Left lung (tissue), 10 donors: ENCODE measurements around the gene ACRBP. TPM values are rescaled to one million over a fixed set of nuclear protein-coding genes. Genes with fewer than 3 reads are reported as not detected.
A peak's percentile ranks its signal among the peaks of the same experiment; 100 is the strongest.
"Not testable (repeated sequence)": the region's sequence is repeated elsewhere in the genome, so short reads cannot be mapped to it uniquely, and the experiment has no call there.

Experiments used
- ATAC-seq: fragments of 200-7000 bp; cut with Tn5 transposase; one replicate; pipeline ENCODE4 v1.9.1; 2020; ENCODE audit warnings: moderate library complexity
- DNase-seq, 4 donors: peaks; one replicate each; pipeline ENCODE4 v3.0.0-alpha.2; 2013 to 2020
- H3K27ac ChIP-seq, 2 donors: fragments of 200-600 bp; sonication (generic) in 1 of 2; one replicate each; pipeline versions ENCODE4 v1.5.0 to v1.8.0; 2020 to 2021
- H3K27me3 ChIP-seq, 2 donors: fragments of 200-600 bp; sonication (generic) in 1 of 2; one replicate each; pipeline versions ENCODE4 v1.5.0 to v1.8.0; 2020 to 2021
- H3K36me3 ChIP-seq, 2 donors: fragments of 200-600 bp; sonication (generic) in 1 of 2; one replicate each; pipeline versions ENCODE4 v1.5.0 to v1.8.0; 2020 to 2021
- H3K4me1 ChIP-seq, 2 donors: fragments of 200-600 bp; one replicate each; pipeline ENCODE4 v1.8.0; 2021
- H3K4me3 ChIP-seq, 2 donors: fragments of 200-600 bp; sonication (generic) in 1 of 2; one replicate each; pipeline versions ENCODE4 v1.5.0 to v1.8.0; 2020 to 2021; ENCODE audit warnings: mild to moderate bottlenecking in 1 of 2
- H3K9me3 ChIP-seq, 2 donors: fragments of 200-600 bp; sonication (generic) in 1 of 2; one replicate each; pipeline versions ENCODE4 v1.5.0 to v1.8.0; 2020 to 2021
- intact Hi-C, 2 donors: fragments of 100-400 bp; cut with DNase I; formaldehyde crosslinking; loops; one replicate each; pipeline versions ENCODE4 v1.11.2 to v1.14.2; 2022
- polyA plus RNA-seq, 6 donors: library from polyadenylated mRNA; unstranded; fragments of 120-200 nt; gene quantifications; one replicate each; pipeline ENCODE4 v1.2.1, GENCODE V29; 2013; ENCODE audit not compliant: insufficient read length in 6 of 6
- total RNA-seq, 2 donors: library from RNA; stranded (reverse); fragmentation: NEBNext Ultra II Directional; extraction: Animal tissue kit (Norgen Biotek cat#: 25700); gene quantifications; one replicate each; pipeline ENCODE4 v1.2.1, GENCODE V29; 2021
- TF ChIP-seq, protein P1 (sequence below), 2 donors: fragments of 200-600 bp; sonication (generic) in 1 of 2; IDR thresholded peaks; one replicate each; pipeline versions ENCODE4 v1.5.0 to v1.8.0; 2021; ENCODE audit warnings: antibody characterized with exemption in 2 of 2
- donor health status: DM: no; HTN: yes; CAD: no.
- donor health status: DM: no; HTN: no; CAD: no.

The ACRBP gene
- total and polyA plus RNA-seq, 8 donors = 4.9 to 8.2 (median 6.4) TPM

DNA sequence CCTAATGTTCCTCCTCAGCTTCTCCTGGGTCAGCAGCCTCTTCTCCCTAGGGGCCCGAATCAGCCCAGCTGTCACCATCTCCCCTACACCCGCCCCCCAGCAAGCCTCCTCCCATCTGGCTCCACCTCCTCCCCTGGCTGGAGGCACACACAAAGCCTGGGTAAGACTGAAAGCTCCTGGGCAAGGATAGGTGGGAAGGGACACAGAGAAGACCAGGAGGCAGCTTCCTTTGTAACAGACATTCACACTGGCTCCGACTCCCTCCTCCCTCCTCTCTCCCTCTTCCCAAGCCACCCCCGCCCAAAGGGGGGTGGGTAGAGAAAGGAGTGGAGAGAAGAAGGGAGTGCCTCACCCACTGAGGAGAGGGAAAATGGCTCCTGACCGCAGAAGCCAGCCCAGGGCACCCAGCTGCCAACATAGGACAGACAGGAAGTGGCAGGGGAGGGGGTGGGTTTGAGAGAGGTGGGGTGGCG, 44.1 kb downstream of the ACRBP start:
- Histone ChIP-seq H3K27ac (peak overlapping the region; percentile 44 to 48), H3K9me3 (no peaks in the 10 kb centered on the region), H3K36me3 (peaks cover 0 to 48% of the 10 kb centered on the region in 2 donors), H3K4me3 (peak overlapping the region in 1 of 2 donors; percentile 88), H3K4me1 (peaks cover 34 to 43% of the 10 kb centered on the region in 2 donors), H3K27me3 (no peaks in the 10 kb centered on the region)
- ATAC-seq (no peak), DNase-seq (peak in 1 of 4 donors; percentile 38)
- intact Hi-C loops = no loop called here
- TF ChIP-seq, protein P1, sequence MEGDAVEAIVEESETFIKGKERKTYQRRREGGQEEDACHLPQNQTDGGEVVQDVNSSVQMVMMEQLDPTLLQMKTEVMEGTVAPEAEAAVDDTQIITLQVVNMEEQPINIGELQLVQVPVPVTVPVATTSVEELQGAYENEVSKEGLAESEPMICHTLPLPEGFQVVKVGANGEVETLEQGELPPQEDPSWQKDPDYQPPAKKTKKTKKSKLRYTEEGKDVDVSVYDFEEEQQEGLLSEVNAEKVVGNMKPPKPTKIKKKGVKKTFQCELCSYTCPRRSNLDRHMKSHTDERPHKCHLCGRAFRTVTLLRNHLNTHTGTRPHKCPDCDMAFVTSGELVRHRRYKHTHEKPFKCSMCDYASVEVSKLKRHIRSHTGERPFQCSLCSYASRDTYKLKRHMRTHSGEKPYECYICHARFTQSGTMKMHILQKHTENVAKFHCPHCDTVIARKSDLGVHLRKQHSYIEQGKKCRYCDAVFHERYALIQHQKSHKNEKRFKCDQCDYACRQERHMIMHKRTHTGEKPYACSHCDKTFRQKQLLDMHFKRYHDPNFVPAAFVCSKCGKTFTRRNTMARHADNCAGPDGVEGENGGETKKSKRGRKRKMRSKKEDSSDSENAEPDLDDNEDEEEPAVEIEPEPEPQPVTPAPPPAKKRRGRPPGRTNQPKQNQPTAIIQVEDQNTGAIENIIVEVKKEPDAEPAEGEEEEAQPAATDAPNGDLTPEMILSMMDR (IDR thresholded peaks at IDR 0.05) = no peak

DNA sequence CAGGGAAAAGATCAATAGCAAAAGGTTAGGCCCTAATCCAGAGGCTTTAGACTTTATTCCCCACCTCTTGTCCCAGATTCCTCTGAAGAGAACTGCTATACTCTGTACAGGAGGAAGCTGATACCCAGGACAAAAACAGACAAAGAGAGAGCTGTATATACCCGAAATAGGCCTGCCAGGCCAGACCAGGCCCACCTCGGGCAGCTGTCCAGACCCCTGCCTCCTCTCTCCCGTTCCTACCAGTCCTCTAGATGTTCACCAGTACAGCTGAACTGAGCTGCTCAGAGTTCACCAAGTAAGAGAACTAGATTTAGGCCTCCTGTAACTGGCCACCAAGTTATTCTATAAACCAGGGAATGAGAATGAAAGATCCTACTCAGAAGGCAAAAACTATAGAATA, 44.7 kb downstream of the ACRBP start:
- H3K36me3 ChIP-seq = peaks cover 0 to 54% of the 10 kb centered on the region in 2 donors
- intact Hi-C loops = no loop called here
- no peaks in the 10 kb centered on the region for H3K27me3 ChIP-seq
- H3K9me3 ChIP-seq = no peaks in the 10 kb centered on the region
- H3K4me1 ChIP-seq = peaks cover 34 to 43% of the 10 kb centered on the region in 2 donors
- peak overlapping the region in 1 of 2 donors; percentile 48 for H3K27ac ChIP-seq
- H3K4me3 ChIP-seq = no peak overlapping the region
- TF ChIP-seq, protein P1 (IDR thresholded peaks at IDR 0.05) = no peak
- DNase-seq = no peak
- ATAC-seq = no peak

DNA sequence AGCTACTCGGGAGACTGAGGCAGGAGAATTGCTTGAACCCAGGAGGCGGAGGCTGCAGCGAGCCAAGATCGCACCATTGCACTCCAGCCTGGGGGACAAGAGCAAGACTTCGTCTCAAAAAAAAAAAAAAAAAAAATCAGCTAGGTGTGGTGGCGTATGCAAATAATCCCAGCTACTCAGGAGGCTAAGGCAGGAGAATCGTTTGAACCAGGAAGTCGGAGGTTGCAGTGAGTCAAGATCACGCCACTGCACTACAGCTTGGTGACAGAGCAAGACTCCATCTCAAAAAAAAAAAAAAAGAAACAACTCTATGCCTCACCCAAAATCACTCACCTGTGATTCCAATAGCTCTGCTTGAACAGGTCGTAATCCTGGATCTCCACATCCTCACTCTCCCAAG, 51.6 kb downstream of the ACRBP start:
- H3K27ac ChIP-seq, H3K9me3 ChIP-seq, H3K4me1 ChIP-seq, DNase-seq, intact Hi-C loops, ATAC-seq, H3K4me3 ChIP-seq, H3K27me3 ChIP-seq: not testable (repeated sequence)
- H3K36me3 ChIP-seq = peaks cover 8 to 100% of the 10 kb centered on the region in 2 donors

DNA sequence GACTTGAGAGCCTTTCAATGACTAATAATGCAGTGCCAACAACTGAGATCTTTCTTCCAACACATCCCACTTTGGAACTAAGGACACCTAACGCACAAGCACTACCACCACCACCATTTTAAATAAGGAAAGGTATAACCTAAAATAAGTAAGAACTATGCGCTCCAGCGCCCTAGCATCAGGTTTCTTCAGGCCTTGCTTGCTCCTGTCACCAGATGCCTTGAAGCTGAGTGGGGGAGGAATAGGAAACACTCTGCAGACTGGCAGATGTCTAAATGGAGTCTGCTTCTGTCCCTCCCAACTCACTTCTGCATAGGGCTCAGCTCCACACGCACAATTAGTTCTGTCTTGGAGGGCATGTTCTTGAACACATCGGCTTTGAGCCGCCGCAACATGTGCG, 55.1 kb downstream of the ACRBP start:
- H3K4me1 ChIP-seq = no peaks in the 10 kb centered on the region
- H3K9me3 ChIP-seq = no peaks in the 10 kb centered on the region
- ATAC-seq = no peak
- H3K4me3 ChIP-seq = no peak overlapping the region
- peaks cover 13 to 100% of the 10 kb centered on the region in 2 donors for H3K36me3 ChIP-seq
- H3K27ac ChIP-seq = no peak overlapping the region
- intact Hi-C loops = no loop called here
- DNase-seq = no peak
- TF ChIP-seq, protein P1 (IDR thresholded peaks at IDR 0.05) = no peak
- H3K27me3 ChIP-seq = no peaks in the 10 kb centered on the region

Other genes starting within 250 kb of the ACRBP start
- gene CD27, start 202.5 kb downstream of the ACRBP start, total RNA-seq = 1 to 10 TPM; 1.4 to 1.6 TPM
- 1 to 10 TPM; 1.2 to 3.2 (median 2.3) TPM for gene CD27, start 202.5 kb downstream of the ACRBP start, polyA plus RNA-seq
- 10 to 100 TPM; 18.2 to 33.8 TPM for gene TAPBPL, start 195.4 kb downstream of the ACRBP start, total RNA-seq
- 10 to 100 TPM; 18.0 to 26.1 (median 19.0) TPM for gene TAPBPL, start 195.4 kb downstream of the ACRBP start, polyA plus RNA-seq
- gene VAMP1, start 176.8 kb downstream of the ACRBP start, total RNA-seq = 1 to 10 TPM; 6.3 to 9.4 TPM
- gene VAMP1, start 176.8 kb downstream of the ACRBP start, polyA plus RNA-seq = 10 to 100 TPM; 16.2 to 21.6 (median 18.5) TPM
- gene MRPL51, start 154.2 kb downstream of the ACRBP start, total RNA-seq = 100 to 1,000 TPM; 135 to 141 TPM
- 100 to 1,000 TPM; 129 to 170 (median 142) TPM for gene MRPL51, start 154.2 kb downstream of the ACRBP start, polyA plus RNA-seq
- 10 to 100 TPM; 23.1 to 29.4 TPM for gene NCAPD2, start 153.3 kb downstream of the ACRBP start, total RNA-seq
- gene NCAPD2, start 153.3 kb downstream of the ACRBP start, polyA plus RNA-seq = 10 to 100 TPM; 55.7 to 95.4 (median 58.5) TPM
- 1,000 to 10,000 TPM; 1,126 to 2,070 TPM for gene GAPDH, start 112.9 kb downstream of the ACRBP start, total RNA-seq
- gene GAPDH, start 112.9 kb downstream of the ACRBP start, polyA plus RNA-seq = 1,000 to 10,000 TPM; 1,473 to 1,774 (median 1,660) TPM
- 10 to 100 TPM; 15.2 to 27.9 TPM for gene IFFO1, start 91.4 kb downstream of the ACRBP start, total RNA-seq
- 10 to 100 TPM; 14.5 to 24.7 (median 18.6) TPM for gene IFFO1, start 91.4 kb downstream of the ACRBP start, polyA plus RNA-seq
- 10 to 100 TPM; 23.4 to 48.1 TPM for gene NOP2, start 79.1 kb downstream of the ACRBP start, total RNA-seq
- 10 to 100 TPM; 20.6 to 39.2 (median 27.2) TPM for gene NOP2, start 79.1 kb downstream of the ACRBP start, polyA plus RNA-seq
- 100 to 1,000 TPM; 159 to 171 TPM for gene CHD4, start 40.1 kb downstream of the ACRBP start, total RNA-seq
- gene CHD4, start 40.1 kb downstream of the ACRBP start, polyA plus RNA-seq = 100 to 1,000 TPM; 200 to 252 (median 234) TPM
- gene LPAR5, start 11.5 kb downstream of the ACRBP start, total RNA-seq = 1 to 10 TPM; 1.5 to 2.0 TPM
- gene LPAR5, start 11.5 kb downstream of the ACRBP start, polyA plus RNA-seq = 1 to 10 TPM; 1.1 to 1.8 (median 1.4) TPM
- 10 to 100 TPM; 23.1 to 38.0 TPM for gene ING4, start 15.7 kb upstream of the ACRBP start, total RNA-seq
- gene ING4, start 15.7 kb upstream of the ACRBP start, polyA plus RNA-seq = 100 to 1,000 TPM in 4 of 6 donors, 10 to 100 TPM in 2; 88.3 to 113 (median 101) TPM
- 10 to 100 TPM; 39.3 to 55.0 TPM for gene ZNF384, start 41.9 kb upstream of the ACRBP start, total RNA-seq
- 10 to 100 TPM; 86.7 to 97.9 (median 90.2) TPM for gene ZNF384, start 41.9 kb upstream of the ACRBP start, polyA plus RNA-seq
- under 1 TPM; 0.18 to 0.44 TPM for gene PIANP, start 53.4 kb upstream of the ACRBP start, total RNA-seq
- 1 to 10 TPM; 5.5 to 8.0 (median 6.1) TPM for gene PIANP, start 53.4 kb upstream of the ACRBP start, polyA plus RNA-seq
- 10 to 100 TPM; 66.0 to 67.5 TPM for gene COPS7A, start 76.6 kb upstream of the ACRBP start, total RNA-seq
- 10 to 100 TPM; 51.4 to 55.0 (median 53.3) TPM for gene COPS7A, start 76.6 kb upstream of the ACRBP start, polyA plus RNA-seq
- gene MLF2, start 105.7 kb upstream of the ACRBP start, total RNA-seq = 100 to 1,000 TPM; 142 to 148 TPM
- 100 to 1,000 TPM; 151 to 182 (median 167) TPM for gene MLF2, start 105.7 kb upstream of the ACRBP start, polyA plus RNA-seq
- gene PTMS, start 118.9 kb upstream of the ACRBP start, total RNA-seq = 100 to 1,000 TPM; 276 to 322 TPM
- 100 to 1,000 TPM; 609 to 843 (median 755) TPM for gene PTMS, start 118.9 kb upstream of the ACRBP start, polyA plus RNA-seq
- gene LAG3, start 125.1 kb upstream of the ACRBP start, total RNA-seq = 1 to 10 TPM in 1 of 2 donors, under 1 TPM in 1; 0.79 to 2.4 TPM
- 1 to 10 TPM; 1.1 to 3.0 (median 1.7) TPM for gene LAG3, start 125.1 kb upstream of the ACRBP start, polyA plus RNA-seq
- 10 to 100 TPM; 64.5 to 96.2 TPM for gene CD4, start 142.1 kb upstream of the ACRBP start, total RNA-seq
- 10 to 100 TPM; 90.2 to 97.8 (median 92.9) TPM for gene CD4, start 142.1 kb upstream of the ACRBP start, polyA plus RNA-seq
- 10 to 100 TPM; 12.7 to 13.7 TPM for gene GPR162, start 174.4 kb upstream of the ACRBP start, total RNA-seq
- 10 to 100 TPM in 5 of 6 donors, 1 to 10 TPM in 1; 9.0 to 15.7 (median 11.5) TPM for gene GPR162, start 174.4 kb upstream of the ACRBP start, polyA plus RNA-seq
- 10 to 100 TPM; 18.2 to 33.6 TPM for gene P3H3, start 181.0 kb upstream of the ACRBP start, total RNA-seq
- 10 to 100 TPM; 18.0 to 41.7 (median 22.3) TPM for gene P3H3, start 181.0 kb upstream of the ACRBP start, polyA plus RNA-seq
- 1 to 10 TPM; 2.0 to 3.3 TPM for gene GNB3, start 193.5 kb upstream of the ACRBP start, total RNA-seq
- gene GNB3, start 193.5 kb upstream of the ACRBP start, polyA plus RNA-seq = 1 to 10 TPM; 3.3 to 7.2 (median 5.4) TPM
- gene CDCA3, start 203.9 kb upstream of the ACRBP start, total RNA-seq = 1 to 10 TPM; 2.0 to 7.7 TPM
- 10 to 100 TPM; 25.3 to 59.2 (median 33.3) TPM for gene CDCA3, start 203.9 kb upstream of the ACRBP start, polyA plus RNA-seq
- gene USP5, start 204.7 kb upstream of the ACRBP start, total RNA-seq = 10 to 100 TPM; 80.2 to 90.2 TPM
- 10 to 100 TPM; 50.8 to 66.3 (median 58.0) TPM for gene USP5, start 204.7 kb upstream of the ACRBP start, polyA plus RNA-seq
- gene TPI1, start 220.1 kb upstream of the ACRBP start, total RNA-seq = 100 to 1,000 TPM; 394 to 521 TPM
- gene TPI1, start 220.1 kb upstream of the ACRBP start, polyA plus RNA-seq = 100 to 1,000 TPM; 416 to 483 (median 444) TPM
- 10 to 100 TPM; 24.5 to 27.1 TPM for gene SPSB2, start 225.9 kb upstream of the ACRBP start, total RNA-seq
- 10 to 100 TPM in 1 of 6 donors, 1 to 10 TPM in 5; 3.4 to 13.8 (median 7.2) TPM for gene SPSB2, start 225.9 kb upstream of the ACRBP start, polyA plus RNA-seq